Mammary epithelial cell (primary cell): Measurements from ENCODE around the gene PHF13.

ENCODE experiments used
- EZH2 ChIP-seq: IDR thresholded peaks from 2 replicates; pipeline ENCODE4 v1.6.1; 2012; ENCODE audit warnings: low read length, inconsistent platforms, borderline replicate concordance
- TF ChIP-seq, protein P1 (sequence below), 2 donors: IDR thresholded peaks in 1 of 2; conservative IDR thresholded peaks in 1 of 2; 2 replicates each; pipeline ENCODE4 v1.5.1; 2011 to 2012; ENCODE audit warnings: inconsistent platforms in 2 of 2, low read length in 2 of 2, mild to moderate bottlenecking in 2 of 2, control low read depth in 1 of 2, low read depth in 1 of 2; ENCODE audit not compliant: insufficient read depth in 1 of 2; ENCODE audit errors: extremely low read depth in 1 of 2

- TF ChIP-seq, protein P1, sequence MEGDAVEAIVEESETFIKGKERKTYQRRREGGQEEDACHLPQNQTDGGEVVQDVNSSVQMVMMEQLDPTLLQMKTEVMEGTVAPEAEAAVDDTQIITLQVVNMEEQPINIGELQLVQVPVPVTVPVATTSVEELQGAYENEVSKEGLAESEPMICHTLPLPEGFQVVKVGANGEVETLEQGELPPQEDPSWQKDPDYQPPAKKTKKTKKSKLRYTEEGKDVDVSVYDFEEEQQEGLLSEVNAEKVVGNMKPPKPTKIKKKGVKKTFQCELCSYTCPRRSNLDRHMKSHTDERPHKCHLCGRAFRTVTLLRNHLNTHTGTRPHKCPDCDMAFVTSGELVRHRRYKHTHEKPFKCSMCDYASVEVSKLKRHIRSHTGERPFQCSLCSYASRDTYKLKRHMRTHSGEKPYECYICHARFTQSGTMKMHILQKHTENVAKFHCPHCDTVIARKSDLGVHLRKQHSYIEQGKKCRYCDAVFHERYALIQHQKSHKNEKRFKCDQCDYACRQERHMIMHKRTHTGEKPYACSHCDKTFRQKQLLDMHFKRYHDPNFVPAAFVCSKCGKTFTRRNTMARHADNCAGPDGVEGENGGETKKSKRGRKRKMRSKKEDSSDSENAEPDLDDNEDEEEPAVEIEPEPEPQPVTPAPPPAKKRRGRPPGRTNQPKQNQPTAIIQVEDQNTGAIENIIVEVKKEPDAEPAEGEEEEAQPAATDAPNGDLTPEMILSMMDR (conservative IDR thresholded peaks at IDR 0.05 in 1 of 2, IDR thresholded peaks at IDR 0.05 in 1 of 2; ENCODE audit: extremely low read depth in 1 of 2, insufficient read depth in 1 of 2, low read depth in 1 of 2, low read length in 2 of 2) = no peak
- no peak for TF ChIP-seq EZH2
Measured at GRCh38 chr1:6582370-6582769, 31.2 kb upstream of the PHF13 start.
